HEK293 (cell line): ENCODE results near the gene HCFC1.

Experiments used
- BCL11A ChIP-seq: fragments of 450-650 bp; formaldehyde crosslinking; IDR thresholded peaks from 2 replicates; pipeline ENCODE4 v1.5.1; 2016; ENCODE audit warnings: low read depth, missing biosample characterization, missing genetic modification characterization
- PRDM1 ChIP-seq: fragments of 450-650 bp; formaldehyde crosslinking; IDR thresholded peaks from 2 replicates; pipeline ENCODE4; 2016; ENCODE audit warnings: missing biosample characterization, missing genetic modification characterization
- SP2 ChIP-seq: fragments of 450-650 bp; formaldehyde crosslinking; IDR thresholded peaks from 2 replicates; pipeline ENCODE4 v1.5.1; 2016; ENCODE audit warnings: missing biosample characterization, missing genetic modification characterization
- ZBTB20 ChIP-seq: fragments of 450-650 bp; formaldehyde crosslinking; IDR thresholded peaks from 2 replicates; pipeline ENCODE4 v1.5.1; 2016; ENCODE audit warnings: missing biosample characterization, missing genetic modification characterization
- ZFHX2 ChIP-seq: fragments of 450-650 bp; formaldehyde crosslinking; conservative IDR thresholded peaks from 2 replicates; pipeline ENCODE4 v1.5.1; 2016; ENCODE audit warnings: missing biosample characterization, missing genetic modification characterization
- ZNF202 ChIP-seq: fragments of 450-650 bp; formaldehyde crosslinking; IDR thresholded peaks from 2 replicates; pipeline ENCODE4 v1.5.1; 2016; ENCODE audit warnings: missing biosample characterization, missing genetic modification characterization, borderline replicate concordance
- ZNF302 ChIP-seq: fragments of 450-650 bp; formaldehyde crosslinking; IDR thresholded peaks from 2 replicates; pipeline ENCODE4 v1.5.1; 2016; ENCODE audit warnings: missing biosample characterization, missing genetic modification characterization, low read depth
- ZNF341 ChIP-seq: fragments of 450-650 bp; formaldehyde crosslinking; IDR thresholded peaks from 2 replicates; pipeline ENCODE4; 2016; ENCODE audit warnings: low read depth, missing biosample characterization, missing genetic modification characterization
- ZNF354C ChIP-seq: fragments of 450-650 bp; formaldehyde crosslinking; IDR thresholded peaks from 2 replicates; pipeline ENCODE4 v1.5.1; 2016; ENCODE audit warnings: missing biosample characterization, missing genetic modification characterization, low read depth, borderline replicate concordance
- ZNF37A ChIP-seq: fragments of 450-650 bp; IDR thresholded peaks from 2 replicates; pipeline ENCODE4 v1.5.1; 2018; ENCODE audit warnings: missing biosample characterization, missing genetic modification characterization
- ZNF391 ChIP-seq: fragments of 450-650 bp; formaldehyde crosslinking; IDR thresholded peaks from 2 replicates; pipeline ENCODE4 v1.5.1; 2016; ENCODE audit warnings: low read depth, missing biosample characterization, missing genetic modification characterization, borderline replicate concordance
- ZNF416 ChIP-seq: fragments of 450-650 bp; formaldehyde crosslinking; IDR thresholded peaks from 2 replicates; pipeline ENCODE4 v1.5.1; 2016; ENCODE audit warnings: missing biosample characterization, missing genetic modification characterization
- ZNF560 ChIP-seq: fragments of 450-650 bp; formaldehyde crosslinking; IDR thresholded peaks from 2 replicates; pipeline ENCODE4 v1.5.1; 2017; ENCODE audit warnings: missing biosample characterization, missing genetic modification characterization, borderline replicate concordance
- ZNF561 ChIP-seq: fragments of 450-650 bp; IDR thresholded peaks from 2 replicates; pipeline ENCODE4 v1.5.1; 2018; ENCODE audit warnings: missing biosample characterization, missing genetic modification characterization, borderline replicate concordance
- ZSCAN23 ChIP-seq: fragments of 450-650 bp; formaldehyde crosslinking; IDR thresholded peaks from 2 replicates; pipeline ENCODE4 v1.5.1; 2016; ENCODE audit warnings: missing biosample characterization, missing genetic modification characterization
- TF ChIP-seq, protein P1 (sequence below): fragments of 450-650 bp; formaldehyde crosslinking; IDR thresholded peaks from 2 replicates; pipeline ENCODE4 v1.5.1; 2016; ENCODE audit warnings: missing biosample characterization, missing genetic modification characterization
- TF ChIP-seq, protein P2 (sequence below): fragments of 450-650 bp; formaldehyde crosslinking; IDR thresholded peaks from 2 replicates; pipeline ENCODE4; 2016; ENCODE audit warnings: missing biosample characterization, missing genetic modification characterization
- TF ChIP-seq, protein P3 (sequence below): fragments of 450-650 bp; formaldehyde crosslinking; IDR thresholded peaks from 2 replicates; pipeline ENCODE4 v1.5.1; 2016; ENCODE audit warnings: missing biosample characterization, missing genetic modification characterization, low read depth
- TF ChIP-seq, protein P4 (sequence below): fragments of 450-650 bp; formaldehyde crosslinking; IDR thresholded peaks from 2 replicates; pipeline ENCODE4 v1.5.1; 2016; ENCODE audit warnings: missing biosample characterization, missing genetic modification characterization
- TF ChIP-seq, protein P5 (sequence below): sonication (generic); formaldehyde crosslinking; IDR thresholded peaks from 2 replicates; pipeline ENCODE4 v1.8.1; 2022; ENCODE audit warnings: mild to moderate bottlenecking, moderate library complexity, missing genetic modification reagents
- TF ChIP-seq, protein P6 (sequence below): fragments of 450-650 bp; formaldehyde crosslinking; IDR thresholded peaks from 2 replicates; pipeline ENCODE4 v1.5.1; 2016; ENCODE audit warnings: missing biosample characterization, missing genetic modification characterization, low read depth
- TF ChIP-seq, protein P7 (sequence below): fragments of 450-650 bp; formaldehyde crosslinking; IDR thresholded peaks from 2 replicates; pipeline ENCODE4 v1.5.1; 2017; ENCODE audit warnings: missing biosample characterization, missing genetic modification characterization
- TF ChIP-seq, protein P8 (sequence below): fragments of 450-650 bp; formaldehyde crosslinking; IDR thresholded peaks from 2 replicates; pipeline ENCODE4 v1.5.1; 2016; ENCODE audit warnings: missing biosample characterization, missing genetic modification characterization
- TF ChIP-seq, protein P9 (sequence below): fragments of 450-650 bp; IDR thresholded peaks from 2 replicates; pipeline ENCODE4 v1.5.1; 2018; ENCODE audit warnings: missing biosample characterization, missing genetic modification characterization

Gene HCFC1

DNA sequence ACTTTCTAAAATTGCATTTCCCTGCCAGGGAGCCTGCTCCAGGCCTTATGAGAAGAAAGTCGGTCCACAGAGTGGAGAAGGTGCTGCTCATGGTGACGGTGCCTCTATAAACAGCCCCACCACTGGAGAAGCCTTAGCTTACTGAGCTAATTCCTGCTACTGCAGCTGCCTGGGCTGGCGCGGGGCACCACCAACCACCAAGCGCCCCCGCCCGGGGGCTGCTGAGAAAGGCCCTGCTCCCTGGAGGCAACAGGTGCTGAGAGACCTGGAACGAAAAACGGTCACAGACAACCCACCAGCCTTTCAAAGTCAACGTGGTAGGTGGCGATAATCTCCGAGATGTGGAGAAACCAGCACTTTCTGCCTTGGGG is 2.9 kb downstream of the HCFC1 start (continued):
- TF ChIP-seq ZNF560 (no peak), ZNF37A (tag by site-specific recombination) (no peak), ZNF341 (no peak), ZBTB20 (tag by site-specific recombination) (peak; percentile 62), ZNF561 (tag by site-specific recombination) (no peak), ZNF391 (tag by site-specific recombination) (no peak), ZFHX2 (tag by site-specific recombination) (peak; percentile 24), SP2 (tag by site-specific recombination) (no peak), ZNF416 (tag by site-specific recombination) (no peak), ZNF354C (tag by site-specific recombination) (no peak), ZNF202 (no peak), ZNF302 (tag by site-specific recombination) (no peak), PRDM1 (tag by site-specific recombination) (peak; percentile 41; the same call in 1 of the 2 replicates), BCL11A (tag by site-specific recombination) (no peak), ZSCAN23 (tag by site-specific recombination) (no peak)
- TF ChIP-seq, protein P1, sequence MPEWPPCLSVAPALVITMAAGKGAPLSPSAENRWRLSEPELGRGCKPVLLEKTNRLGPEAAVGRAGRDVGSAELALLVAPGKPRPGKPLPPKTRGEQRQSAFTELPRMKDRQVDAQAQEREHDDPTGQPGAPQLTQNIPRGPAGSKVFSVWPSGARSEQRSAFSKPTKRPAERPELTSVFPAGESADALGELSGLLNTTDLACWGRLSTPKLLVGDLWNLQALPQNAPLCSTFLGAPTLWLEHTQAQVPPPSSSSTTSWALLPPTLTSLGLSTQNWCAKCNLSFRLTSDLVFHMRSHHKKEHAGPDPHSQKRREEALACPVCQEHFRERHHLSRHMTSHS (tag by site-specific recombination) = no peak
- TF ChIP-seq, protein P2, sequence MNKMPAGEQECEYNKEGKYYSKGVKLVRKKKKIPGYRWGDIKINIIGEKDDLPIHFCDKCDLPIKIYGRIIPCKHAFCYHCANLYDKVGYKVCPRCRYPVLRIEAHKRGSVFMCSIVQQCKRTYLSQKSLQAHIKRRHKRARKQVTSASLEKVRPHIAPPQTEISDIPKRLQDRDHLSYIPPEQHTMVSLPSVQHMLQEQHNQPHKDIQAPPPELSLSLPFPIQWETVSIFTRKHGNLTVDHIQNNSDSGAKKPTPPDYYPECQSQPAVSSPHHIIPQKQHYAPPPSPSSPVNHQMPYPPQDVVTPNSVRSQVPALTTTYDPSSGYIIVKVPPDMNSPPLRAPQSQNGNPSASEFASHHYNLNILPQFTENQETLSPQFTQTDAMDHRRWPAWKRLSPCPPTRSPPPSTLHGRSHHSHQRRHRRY (tag by site-specific recombination) = no peak
- TF ChIP-seq, protein P3, sequence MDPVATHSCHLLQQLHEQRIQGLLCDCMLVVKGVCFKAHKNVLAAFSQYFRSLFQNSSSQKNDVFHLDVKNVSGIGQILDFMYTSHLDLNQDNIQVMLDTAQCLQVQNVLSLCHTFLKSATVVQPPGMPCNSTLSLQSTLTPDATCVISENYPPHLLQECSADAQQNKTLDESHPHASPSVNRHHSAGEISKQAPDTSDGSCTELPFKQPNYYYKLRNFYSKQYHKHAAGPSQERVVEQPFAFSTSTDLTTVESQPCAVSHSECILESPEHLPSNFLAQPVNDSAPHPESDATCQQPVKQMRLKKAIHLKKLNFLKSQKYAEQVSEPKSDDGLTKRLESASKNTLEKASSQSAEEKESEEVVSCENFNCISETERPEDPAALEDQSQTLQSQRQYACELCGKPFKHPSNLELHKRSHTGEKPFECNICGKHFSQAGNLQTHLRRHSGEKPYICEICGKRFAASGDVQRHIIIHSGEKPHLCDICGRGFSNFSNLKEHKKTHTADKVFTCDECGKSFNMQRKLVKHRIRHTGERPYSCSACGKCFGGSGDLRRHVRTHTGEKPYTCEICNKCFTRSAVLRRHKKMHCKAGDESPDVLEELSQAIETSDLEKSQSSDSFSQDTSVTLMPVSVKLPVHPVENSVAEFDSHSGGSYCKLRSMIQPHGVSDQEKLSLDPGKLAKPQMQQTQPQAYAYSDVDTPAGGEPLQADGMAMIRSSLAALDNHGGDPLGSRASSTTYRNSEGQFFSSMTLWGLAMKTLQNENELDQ = no peak
- TF ChIP-seq, protein P4, sequence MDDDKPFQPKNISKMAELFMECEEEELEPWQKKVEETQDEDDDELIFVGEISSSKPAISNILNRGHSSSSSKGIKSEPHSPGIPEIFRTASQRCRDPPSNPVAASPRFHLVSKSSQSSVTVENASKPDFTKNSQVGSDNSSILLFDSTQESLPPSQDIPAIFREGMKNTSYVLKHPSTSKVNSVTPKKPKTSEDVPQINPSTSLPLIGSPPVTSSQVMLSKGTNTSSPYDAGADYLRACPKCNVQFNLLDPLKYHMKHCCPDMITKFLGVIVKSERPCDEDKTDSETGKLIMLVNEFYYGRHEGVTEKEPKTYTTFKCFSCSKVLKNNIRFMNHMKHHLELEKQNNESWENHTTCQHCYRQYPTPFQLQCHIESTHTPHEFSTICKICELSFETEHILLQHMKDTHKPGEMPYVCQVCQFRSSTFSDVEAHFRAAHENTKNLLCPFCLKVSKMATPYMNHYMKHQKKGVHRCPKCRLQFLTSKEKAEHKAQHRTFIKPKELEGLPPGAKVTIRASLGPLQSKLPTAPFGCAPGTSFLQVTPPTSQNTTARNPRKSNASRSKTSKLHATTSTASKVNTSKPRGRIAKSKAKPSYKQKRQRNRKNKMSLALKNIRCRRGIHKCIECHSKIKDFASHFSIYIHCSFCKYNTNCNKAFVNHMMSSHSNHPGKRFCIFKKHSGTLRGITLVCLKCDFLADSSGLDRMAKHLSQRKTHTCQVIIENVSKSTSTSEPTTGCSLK = no peak
- TF ChIP-seq, protein P5, sequence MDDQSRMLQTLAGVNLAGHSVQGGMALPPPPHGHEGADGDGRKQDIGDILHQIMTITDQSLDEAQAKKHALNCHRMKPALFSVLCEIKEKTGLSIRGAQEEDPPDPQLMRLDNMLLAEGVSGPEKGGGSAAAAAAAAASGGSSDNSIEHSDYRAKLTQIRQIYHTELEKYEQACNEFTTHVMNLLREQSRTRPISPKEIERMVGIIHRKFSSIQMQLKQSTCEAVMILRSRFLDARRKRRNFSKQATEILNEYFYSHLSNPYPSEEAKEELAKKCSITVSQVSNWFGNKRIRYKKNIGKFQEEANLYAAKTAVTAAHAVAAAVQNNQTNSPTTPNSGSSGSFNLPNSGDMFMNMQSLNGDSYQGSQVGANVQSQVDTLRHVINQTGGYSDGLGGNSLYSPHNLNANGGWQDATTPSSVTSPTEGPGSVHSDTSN (CRISPR knock-in tag) = no peak
- TF ChIP-seq, protein P6, sequence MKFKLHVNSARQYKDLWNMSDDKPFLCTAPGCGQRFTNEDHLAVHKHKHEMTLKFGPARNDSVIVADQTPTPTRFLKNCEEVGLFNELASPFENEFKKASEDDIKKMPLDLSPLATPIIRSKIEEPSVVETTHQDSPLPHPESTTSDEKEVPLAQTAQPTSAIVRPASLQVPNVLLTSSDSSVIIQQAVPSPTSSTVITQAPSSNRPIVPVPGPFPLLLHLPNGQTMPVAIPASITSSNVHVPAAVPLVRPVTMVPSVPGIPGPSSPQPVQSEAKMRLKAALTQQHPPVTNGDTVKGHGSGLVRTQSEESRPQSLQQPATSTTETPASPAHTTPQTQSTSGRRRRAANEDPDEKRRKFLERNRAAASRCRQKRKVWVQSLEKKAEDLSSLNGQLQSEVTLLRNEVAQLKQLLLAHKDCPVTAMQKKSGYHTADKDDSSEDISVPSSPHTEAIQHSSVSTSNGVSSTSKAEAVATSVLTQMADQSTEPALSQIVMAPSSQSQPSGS (tag by site-specific recombination) = no peak
- TF ChIP-seq, protein P7, sequence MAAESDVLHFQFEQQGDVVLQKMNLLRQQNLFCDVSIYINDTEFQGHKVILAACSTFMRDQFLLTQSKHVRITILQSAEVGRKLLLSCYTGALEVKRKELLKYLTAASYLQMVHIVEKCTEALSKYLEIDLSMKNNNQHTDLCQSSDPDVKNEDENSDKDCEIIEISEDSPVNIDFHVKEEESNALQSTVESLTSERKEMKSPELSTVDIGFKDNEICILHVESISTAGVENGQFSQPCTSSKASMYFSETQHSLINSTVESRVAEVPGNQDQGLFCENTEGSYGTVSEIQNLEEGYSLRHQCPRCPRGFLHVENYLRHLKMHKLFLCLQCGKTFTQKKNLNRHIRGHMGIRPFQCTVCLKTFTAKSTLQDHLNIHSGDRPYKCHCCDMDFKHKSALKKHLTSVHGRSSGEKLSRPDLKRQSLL (tag by site-specific recombination) = no peak
- TF ChIP-seq, protein P8, sequence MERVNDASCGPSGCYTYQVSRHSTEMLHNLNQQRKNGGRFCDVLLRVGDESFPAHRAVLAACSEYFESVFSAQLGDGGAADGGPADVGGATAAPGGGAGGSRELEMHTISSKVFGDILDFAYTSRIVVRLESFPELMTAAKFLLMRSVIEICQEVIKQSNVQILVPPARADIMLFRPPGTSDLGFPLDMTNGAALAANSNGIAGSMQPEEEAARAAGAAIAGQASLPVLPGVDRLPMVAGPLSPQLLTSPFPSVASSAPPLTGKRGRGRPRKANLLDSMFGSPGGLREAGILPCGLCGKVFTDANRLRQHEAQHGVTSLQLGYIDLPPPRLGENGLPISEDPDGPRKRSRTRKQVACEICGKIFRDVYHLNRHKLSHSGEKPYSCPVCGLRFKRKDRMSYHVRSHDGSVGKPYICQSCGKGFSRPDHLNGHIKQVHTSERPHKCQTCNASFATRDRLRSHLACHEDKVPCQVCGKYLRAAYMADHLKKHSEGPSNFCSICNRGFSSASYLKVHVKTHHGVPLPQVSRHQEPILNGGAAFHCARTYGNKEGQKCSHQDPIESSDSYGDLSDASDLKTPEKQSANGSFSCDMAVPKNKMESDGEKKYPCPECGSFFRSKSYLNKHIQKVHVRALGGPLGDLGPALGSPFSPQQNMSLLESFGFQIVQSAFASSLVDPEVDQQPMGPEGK (tag by site-specific recombination) = 0 out of 2 replicates have a peak, but pooled peaks have one; percentile 21
- TF ChIP-seq, protein P9, sequence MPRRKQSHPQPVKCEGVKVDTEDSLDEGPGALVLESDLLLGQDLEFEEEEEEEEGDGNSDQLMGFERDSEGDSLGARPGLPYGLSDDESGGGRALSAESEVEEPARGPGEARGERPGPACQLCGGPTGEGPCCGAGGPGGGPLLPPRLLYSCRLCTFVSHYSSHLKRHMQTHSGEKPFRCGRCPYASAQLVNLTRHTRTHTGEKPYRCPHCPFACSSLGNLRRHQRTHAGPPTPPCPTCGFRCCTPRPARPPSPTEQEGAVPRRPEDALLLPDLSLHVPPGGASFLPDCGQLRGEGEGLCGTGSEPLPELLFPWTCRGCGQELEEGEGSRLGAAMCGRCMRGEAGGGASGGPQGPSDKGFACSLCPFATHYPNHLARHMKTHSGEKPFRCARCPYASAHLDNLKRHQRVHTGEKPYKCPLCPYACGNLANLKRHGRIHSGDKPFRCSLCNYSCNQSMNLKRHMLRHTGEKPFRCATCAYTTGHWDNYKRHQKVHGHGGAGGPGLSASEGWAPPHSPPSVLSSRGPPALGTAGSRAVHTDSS (tag by site-specific recombination) = no peak
